T-helper 2 cell treated with Interferon-gamma antibody and Interleukin-4, amounts not matched to agents 100 ng/mL and 5 ng/mL, for 36 hours (primary cell): Measurements from ENCODE around the gene OTUD6A. TPM values are rescaled to one million over a fixed set of nuclear protein-coding genes. Genes with fewer than 3 reads are reported as not detected.
"Not testable (repeated sequence)": the region's sequence is repeated elsewhere in the genome, so short reads cannot be mapped to it uniquely, and the experiment has no call there.

Experiments used
- intact Hi-C: fragments of 100-400 bp; cut with micrococcal nuclease; formaldehyde crosslinking; loops from one replicate; pipeline ENCODE4 v1.15.1; 2023
- total RNA-seq: library from RNA; stranded (reverse); gene quantifications from 2 replicates; pipeline ENCODE4 v1.2.3, GENCODE V29; 2022

OTUD6A gene
- total RNA-seq, 1 donor from 2014 or later: not detected

DNA sequence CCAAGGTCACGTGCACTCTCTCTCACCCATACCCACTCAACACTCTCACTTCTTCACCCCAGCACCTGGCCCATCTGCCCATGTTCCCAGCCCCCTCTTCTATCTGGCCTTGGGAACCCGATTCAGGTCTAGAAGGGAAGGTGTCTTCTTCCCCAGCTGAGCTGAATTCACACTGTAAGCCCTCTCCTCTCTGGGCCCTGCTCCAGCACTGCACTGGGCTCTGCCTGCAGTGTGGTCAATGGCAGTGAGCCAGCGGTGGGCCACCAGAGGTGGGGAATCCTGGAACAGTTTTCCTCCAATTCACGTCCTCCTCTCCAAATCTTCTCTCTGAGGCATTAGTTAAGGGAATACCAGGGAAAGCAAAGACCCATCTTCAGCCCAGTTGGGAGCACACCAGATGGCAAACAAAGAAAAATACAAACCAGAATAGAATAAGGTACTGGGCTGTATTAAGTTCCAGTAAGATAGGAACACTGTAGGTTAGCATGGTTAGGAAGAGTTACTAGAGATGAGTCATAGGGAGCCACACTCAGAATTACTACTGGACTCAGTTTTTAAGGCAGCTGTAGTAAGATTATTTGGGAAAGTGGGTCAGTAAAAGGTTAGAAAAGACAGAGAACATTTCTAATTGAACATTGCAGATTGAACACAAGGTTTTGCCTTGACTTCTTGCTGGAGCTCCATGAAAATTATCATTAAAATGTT lies 17.6 kb upstream of the OTUD6A start:
- intact Hi-C loops: no loop called here

DNA sequence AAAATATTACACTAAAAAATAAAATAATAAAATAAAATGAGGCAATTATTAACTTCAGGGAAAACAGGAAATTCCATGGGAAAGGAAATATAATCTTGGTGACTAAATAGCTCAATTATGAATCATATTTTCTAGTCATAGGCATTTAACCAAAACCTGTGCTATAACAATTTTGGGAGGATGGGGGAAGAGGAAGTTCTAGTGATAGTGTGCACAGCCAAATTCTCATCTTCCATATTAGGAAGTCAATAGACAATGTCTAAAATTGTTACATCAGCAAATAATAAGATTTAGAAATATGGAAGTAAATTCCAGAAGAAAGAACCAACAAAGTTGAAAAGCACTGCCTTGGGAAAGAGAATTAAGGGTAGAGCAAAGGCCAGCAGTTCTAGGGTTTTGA lies 15.3 kb upstream of the OTUD6A start:
- intact Hi-C loops: no loop called here

DNA sequence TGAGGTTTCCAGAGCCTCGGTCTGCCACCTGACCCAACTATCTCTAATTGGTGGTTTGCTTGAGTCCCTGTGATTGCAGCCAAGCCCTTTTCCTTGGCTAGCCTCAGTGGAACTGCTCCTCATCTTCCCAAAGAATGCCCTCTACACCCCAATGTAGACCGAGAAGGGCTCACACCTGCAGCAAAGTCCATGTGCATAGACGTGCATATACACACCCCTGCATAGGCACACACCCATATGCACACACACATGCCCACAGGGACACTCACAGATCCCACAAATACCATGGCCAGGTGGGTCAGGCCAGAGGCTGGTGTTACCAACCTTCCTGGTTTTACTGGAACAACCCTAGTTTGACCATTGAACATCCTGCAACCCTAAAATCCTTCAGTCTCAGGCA lies 12.9 kb upstream of the OTUD6A start:
- intact Hi-C loops: no loop called here

DNA sequence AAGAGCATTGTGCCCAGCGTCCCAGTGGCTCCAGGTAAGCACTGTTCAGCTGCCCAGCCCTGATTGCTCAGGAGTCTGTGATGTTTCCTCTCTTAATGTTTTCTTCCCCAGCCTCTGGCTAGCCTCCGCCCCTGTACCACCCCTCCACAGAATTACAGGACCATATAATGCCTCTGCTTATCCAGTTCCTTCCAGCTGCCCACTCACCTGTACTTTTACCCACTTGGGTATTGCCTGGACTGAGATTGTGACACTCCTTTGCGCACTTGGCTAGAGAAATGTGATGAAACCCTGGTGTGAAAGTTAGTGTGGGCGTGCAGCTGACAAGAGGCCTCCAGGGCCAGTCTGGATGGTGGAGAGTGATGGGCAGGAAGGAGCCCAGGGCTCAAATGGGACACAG lies 12.3 kb upstream of the OTUD6A start, which contains the start of gene AWAT2:
AWAT2 (minus strand) TSS at position 14 of the 400 bp plus-strand sequence; CDS start at position 8, 6 bp downstream.
- intact Hi-C loops: no loop called here

- intact Hi-C loops: no loop called here
Observed at GRCh38 chrX:70052895-70053615, 9.2 kb upstream of the OTUD6A start.

DNA sequence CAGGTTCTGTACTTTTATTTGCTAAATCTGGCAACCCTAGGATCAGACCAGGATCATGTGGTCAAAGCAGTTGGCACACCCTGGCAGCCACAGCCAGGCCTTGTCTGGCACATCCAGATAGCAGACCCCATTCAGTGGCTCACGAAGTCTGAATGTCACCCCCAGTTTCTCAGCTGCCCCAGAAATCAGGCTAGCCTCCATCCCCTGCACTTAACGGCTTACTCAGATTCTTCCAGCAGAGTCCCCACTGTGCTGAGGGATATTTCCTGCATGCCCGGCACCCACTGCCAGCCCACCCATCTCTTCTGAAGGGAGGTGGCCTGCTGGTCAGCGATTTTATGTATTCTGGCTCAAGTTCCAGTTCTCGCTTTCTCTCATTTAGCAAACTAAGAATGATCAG lies 7.9 kb upstream of the OTUD6A start:
- intact Hi-C loops: no loop called here

DNA sequence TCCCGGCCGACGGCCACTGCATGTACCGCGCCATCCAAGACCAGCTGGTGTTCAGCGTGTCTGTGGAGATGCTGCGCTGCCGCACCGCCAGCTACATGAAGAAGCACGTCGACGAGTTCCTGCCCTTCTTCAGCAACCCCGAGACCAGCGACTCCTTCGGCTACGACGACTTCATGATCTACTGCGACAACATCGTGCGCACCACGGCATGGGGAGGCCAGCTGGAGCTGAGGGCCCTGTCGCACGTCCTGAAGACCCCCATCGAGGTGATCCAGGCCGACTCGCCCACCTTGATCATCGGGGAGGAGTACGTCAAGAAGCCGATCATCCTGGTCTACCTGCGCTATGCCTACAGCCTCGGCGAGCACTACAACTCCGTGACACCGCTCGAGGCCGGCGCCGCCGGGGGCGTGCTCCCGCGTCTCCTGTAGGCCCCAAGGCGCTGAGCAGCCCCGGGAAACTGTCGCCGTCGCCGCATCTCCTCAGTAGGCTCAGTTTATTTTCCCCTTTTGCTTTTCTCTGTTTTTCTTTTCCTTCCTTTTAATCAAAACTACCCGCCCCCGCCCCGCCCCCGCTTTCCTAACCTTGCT lies 799 bp downstream of the OTUD6A start:
- intact Hi-C loops: no loop called here

GRCh38 chrX:70066646-70067045 lies 4.4 kb downstream of the OTUD6A start:
- intact Hi-C loops: no loop called here

DNA sequence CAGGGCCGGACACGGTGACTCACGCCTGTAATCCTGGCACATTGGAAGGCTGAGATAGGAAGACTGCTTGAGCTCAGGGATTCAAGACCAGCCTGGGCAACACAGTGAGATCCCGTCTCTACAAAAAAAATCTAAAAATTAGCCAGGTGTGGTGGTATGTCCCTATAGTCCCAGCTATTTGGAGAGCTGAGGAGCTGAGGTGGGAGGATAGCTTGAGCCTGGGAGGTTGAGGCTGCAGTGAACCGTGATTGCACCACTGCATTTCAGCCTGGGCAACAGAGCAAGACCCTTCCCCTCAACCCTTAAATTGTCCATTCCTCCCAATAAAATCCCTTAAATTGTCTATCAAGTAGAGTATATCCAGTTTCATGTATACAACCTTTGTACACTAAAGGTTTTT lies 17.0 kb downstream of the OTUD6A start:
- intact Hi-C loops: no loop called here

DNA sequence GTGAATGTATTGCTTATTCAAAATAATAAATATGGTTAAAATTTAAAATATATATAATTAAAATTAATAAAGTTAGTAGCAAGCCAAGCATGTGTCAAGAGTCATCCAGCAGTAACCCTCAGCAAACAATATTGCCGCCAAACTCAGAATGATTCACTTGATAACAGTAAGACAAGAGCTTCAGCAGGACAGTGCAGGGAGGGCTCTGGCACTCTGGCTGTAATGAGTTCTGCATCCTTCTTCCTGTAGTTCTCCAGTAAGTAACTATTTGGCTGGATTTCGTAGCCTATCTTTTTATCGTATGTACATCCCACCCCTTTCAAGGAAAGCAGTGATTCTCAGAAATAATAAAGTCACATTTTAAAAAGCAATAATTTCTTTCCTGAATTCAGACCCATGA lies 17.6 kb downstream of the OTUD6A start:
- intact Hi-C loops: no loop called here

DNA sequence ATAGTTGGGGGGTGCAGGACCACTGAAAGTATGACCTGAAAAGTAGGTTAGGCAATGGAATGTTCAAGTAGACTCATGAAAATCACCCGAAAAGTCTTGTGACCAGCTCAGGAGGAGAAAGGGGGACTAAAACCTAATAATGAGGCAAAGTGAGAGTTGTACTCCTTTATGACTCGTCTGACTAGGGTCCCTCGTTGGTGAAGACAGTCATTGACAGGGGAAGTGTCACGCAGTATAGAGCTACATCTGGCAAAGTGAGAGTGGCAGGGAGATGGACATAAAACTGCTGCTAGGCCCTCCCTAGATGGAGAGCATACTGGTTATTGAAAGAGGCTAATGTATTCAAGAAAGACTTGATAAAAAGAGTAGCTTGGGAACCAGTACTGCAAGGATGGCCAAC lies 20.5 kb downstream of the OTUD6A start:
- intact Hi-C loops: no loop called here

- intact Hi-C loops: no loop called here
Observed at GRCh38 chrX:70084592-70085240, 22.5 kb downstream of the OTUD6A start.

- intact Hi-C loops: no loop called here
Observed at GRCh38 chrX:70087857-70088630, 25.8 kb downstream of the OTUD6A start.

DNA sequence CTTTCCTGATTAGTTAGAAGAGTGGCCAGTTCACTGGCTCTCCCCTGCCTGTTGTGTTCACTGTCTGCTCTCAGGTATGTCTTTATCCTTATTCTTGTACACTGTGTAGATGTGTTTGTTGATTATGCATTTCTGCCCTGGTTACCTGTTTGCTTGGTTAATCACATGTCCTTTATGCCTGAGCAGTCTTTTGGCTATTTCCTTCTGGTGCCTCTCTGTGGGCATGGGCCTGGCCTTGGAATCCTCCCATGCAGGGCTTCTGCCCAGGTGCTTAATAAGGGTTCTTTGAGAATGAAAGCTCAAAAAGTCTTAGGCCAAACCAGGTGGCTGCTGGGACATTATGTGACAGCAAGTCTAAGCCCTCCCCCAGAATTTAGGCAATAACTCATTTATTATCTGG lies 26.5 kb downstream of the OTUD6A start:
- intact Hi-C loops: no loop called here

DNA sequence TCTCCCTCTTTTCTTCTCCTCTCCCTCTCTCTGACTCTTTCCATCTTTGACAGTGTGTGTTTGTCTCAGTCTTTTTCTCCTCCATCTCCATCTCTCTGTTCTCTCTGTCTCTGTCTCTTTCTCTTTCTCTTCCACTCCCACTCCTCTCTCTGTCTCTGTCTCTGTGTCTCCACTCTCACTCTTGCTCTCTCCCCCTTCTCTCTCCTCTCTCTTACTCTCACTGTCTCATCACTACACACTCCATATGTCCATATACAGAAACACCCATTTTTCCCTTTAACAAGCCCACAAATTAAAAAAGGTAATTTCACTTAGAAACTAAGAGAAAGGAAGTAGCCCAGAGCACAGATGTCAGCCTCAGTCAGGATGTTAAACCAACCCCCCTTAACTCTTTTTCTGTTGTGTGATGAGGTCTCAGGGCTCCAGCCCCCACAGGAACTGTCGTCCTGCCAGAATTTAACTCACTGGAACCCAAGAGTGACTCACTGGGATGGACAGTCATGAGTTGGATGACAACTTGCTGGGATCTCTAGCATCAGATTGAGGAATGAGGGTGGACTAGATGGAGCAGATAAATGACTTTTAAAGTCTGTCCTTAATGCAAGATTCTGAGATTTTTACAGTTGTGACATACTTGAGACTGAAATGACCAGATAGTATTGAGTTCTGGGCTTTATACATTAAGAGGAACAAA lies 27.5 kb downstream of the OTUD6A start:
- intact Hi-C loops: no loop called here

DNA sequence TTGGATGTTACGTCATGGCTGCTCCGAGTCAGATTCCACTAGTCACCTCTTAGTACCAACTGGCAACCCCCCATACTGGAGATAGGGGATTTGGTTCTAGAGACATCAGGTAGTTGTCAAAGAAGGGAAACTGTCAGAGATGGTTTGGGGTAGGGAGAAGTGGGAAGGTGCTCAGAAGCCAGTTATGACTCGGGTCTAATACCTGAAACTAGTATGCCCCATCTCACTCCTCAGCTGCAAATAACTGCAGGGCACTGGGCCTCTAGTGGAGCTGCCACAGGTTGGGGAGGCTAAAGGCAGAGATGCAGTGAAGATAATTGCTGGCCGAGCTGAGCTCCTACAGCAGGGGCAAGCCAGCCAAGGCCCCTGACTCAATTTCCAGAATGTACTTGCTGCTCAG lies 30.0 kb downstream of the OTUD6A start:
- intact Hi-C loops: no loop called here

- intact Hi-C loops: no loop called here
Observed at GRCh38 chrX:70096052-70096451, 33.8 kb downstream of the OTUD6A start.

DNA sequence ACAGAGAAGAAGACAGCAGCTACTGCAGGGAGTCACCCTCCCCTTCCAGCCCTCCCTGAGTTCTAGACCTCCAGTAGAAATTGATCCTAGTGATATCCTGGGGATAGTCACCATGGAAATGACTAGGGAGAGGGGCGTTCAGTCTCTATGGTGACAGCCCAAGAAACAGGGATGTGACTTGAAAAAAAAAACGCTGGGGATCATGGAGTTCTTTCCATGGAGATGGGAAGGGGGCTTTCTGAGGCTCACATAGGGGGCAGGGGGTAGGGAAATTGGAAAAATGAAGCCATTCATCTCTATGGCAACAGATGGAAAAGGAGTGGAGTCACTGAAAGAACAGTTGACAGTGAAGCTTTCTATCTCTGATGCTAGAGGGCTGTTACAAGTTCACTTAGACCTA lies 43.0 kb downstream of the OTUD6A start:
- intact Hi-C loops: no loop called here

- intact Hi-C loops: not testable (repeated sequence)
Observed at GRCh38 chrX:70111436-70112026, 49.3 kb downstream of the OTUD6A start.
